Measurements from ENCODE around the gene CDC42SE2.
"Not testable (repeated sequence)": the region's sequence is repeated elsewhere in the genome, so short reads cannot be mapped to it uniquely, and the experiment has no call there.

Gene CDC42SE2

DNA sequence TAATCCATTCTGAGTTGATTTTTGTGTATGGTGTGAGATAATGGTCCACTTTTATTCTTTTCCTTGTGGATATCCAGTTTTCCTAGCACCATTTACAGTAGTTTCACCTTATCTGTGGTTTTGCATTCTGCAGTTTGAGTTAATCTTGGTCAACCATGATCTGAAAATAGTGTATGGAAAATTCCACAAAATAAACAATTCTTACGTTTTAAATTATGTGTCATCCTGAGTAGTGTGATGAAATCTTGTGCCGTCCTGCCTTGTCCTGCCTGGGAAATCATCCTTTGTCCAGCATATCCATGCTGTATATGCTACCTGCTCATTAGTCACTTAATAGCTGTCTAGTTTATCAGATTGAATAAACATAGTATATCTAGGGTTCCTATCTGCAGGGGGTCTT lies 42.1 kb downstream of the CDC42SE2 start:
- Histone ChIP-seq H3K9ac (ENCODE audit: low read length) (no peak overlapping the region), H3K27me3 (ENCODE audit: insufficient read depth, low read length) (no peaks in the 10 kb centered on the region), H3K4me2 (ENCODE audit: low read length) (no peak overlapping the region), H3K36me3 (ENCODE audit: insufficient read depth, low read length) (peaks cover 19% of the 10 kb centered on the region), H3K4me3 (ENCODE audit: low read depth, low read length, poor library complexity, severe bottlenecking) (no peak overlapping the region), H3K9me3 (ENCODE audit: low read length) (peaks cover 4% of the 10 kb centered on the region; the same call in 1 of the 2 replicates), H2AFZ (ENCODE audit: low read length) (no peak overlapping the region), H3K27ac (ENCODE audit: low read depth, low read length, poor library complexity, severe bottlenecking) (no peak overlapping the region), H3F3A (ENCODE audit: insufficient read depth, low read length) (no peaks in the 10 kb centered on the region; the same call in 1 of the 2 replicates), H3K79me2 (ENCODE audit: insufficient read depth, low read length) (peaks cover 58% of the 10 kb centered on the region), H3K4me1 (ENCODE audit: insufficient read depth, low read length, severe bottlenecking) (no peaks in the 10 kb centered on the region), H4K20me1 (ENCODE audit: insufficient read depth, low read length) (no peaks in the 10 kb centered on the region; the same call in 1 of the 2 replicates), H3K9me2 (ENCODE audit: low read depth, low read length) (no peaks in the 10 kb centered on the region)
- TF ChIP-seq EZH2 (IDR thresholded peaks at IDR 0.05; ENCODE audit: borderline replicate concordance, low read length): no peak
- TF ChIP-seq, protein P1, sequence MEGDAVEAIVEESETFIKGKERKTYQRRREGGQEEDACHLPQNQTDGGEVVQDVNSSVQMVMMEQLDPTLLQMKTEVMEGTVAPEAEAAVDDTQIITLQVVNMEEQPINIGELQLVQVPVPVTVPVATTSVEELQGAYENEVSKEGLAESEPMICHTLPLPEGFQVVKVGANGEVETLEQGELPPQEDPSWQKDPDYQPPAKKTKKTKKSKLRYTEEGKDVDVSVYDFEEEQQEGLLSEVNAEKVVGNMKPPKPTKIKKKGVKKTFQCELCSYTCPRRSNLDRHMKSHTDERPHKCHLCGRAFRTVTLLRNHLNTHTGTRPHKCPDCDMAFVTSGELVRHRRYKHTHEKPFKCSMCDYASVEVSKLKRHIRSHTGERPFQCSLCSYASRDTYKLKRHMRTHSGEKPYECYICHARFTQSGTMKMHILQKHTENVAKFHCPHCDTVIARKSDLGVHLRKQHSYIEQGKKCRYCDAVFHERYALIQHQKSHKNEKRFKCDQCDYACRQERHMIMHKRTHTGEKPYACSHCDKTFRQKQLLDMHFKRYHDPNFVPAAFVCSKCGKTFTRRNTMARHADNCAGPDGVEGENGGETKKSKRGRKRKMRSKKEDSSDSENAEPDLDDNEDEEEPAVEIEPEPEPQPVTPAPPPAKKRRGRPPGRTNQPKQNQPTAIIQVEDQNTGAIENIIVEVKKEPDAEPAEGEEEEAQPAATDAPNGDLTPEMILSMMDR (IDR thresholded peaks at IDR 0.05; ENCODE audit: low read length): no peak

DNA sequence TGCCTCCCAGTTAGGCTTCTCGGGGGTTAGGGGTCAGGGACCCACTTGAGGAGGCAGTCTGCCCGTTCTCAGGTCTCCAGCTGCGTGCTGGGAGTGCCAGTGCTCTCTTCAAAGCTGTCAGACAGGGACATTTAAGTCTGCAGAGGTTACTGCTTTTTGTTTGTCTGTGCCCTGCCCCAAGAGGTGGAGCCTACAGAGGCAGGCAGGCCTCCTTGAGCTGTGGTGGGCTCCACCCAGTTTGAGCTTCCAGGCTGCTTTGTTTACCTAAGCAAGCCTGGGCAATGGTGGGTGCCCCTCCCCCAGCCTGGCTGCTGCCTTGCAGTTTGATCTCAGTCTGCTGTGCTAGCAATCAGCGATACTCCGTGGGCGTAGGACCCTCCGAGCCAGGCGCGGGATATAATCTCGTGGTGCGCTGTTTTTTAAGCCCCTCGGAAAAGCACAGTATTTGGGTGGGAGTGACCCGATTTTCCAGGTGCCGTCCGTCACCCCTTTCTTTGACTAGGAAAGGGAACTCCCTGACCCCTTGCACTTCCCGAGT lies 48.5 kb downstream of the CDC42SE2 start:
- H3K9me2 ChIP-seq (ENCODE audit: low read depth, low read length); H2AFZ ChIP-seq (ENCODE audit: low read length); H3K4me2 ChIP-seq (ENCODE audit: low read length); H3K9me3 ChIP-seq (ENCODE audit: low read length); H4K20me1 ChIP-seq (ENCODE audit: insufficient read depth, low read length); H3K27ac ChIP-seq (ENCODE audit: low read depth, low read length, poor library complexity, severe bottlenecking); H3K27me3 ChIP-seq (ENCODE audit: insufficient read depth, low read length); H3K4me3 ChIP-seq (ENCODE audit: low read depth, low read length, poor library complexity, severe bottlenecking); H3F3A ChIP-seq (ENCODE audit: insufficient read depth, low read length); H3K9ac ChIP-seq (ENCODE audit: low read length): not testable (repeated sequence)
- peaks cover 13% of the 10 kb centered on the region for H3K4me1 ChIP-seq (ENCODE audit: insufficient read depth, low read length, severe bottlenecking)
- H3K36me3 ChIP-seq (ENCODE audit: insufficient read depth, low read length): peaks cover 20% of the 10 kb centered on the region
- peaks cover 45% of the 10 kb centered on the region for H3K79me2 ChIP-seq (ENCODE audit: insufficient read depth, low read length)

DNA sequence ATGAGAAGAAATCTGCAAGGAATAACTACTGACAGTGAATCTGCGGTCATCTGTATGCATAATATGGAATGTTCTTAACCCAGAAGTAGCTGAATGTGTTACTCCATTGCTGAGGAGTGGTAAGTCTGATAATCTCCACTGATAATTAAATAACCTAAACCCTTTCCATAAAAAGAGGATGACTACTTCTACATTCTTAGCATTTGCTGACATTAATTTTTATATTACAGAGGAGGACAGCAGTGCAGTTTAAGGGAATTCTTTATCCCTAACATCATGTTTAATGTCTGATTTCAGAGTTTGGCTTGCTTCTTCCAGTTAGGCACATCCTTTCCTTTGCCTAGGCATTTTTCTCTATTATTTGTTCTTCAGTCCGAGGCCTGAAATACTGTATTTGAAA lies 52.2 kb downstream of the CDC42SE2 start:
- peaks cover 75% of the 10 kb centered on the region for H3K79me2 ChIP-seq (ENCODE audit: insufficient read depth, low read length)
- no peaks in the 10 kb centered on the region for H3K27me3 ChIP-seq (ENCODE audit: insufficient read depth, low read length)
- H3K9me3 ChIP-seq (ENCODE audit: low read length): 0 out of 2 replicates have a peak, but pooled peaks cover 3% of the 10 kb centered on the region
- no peak overlapping the region for H3K4me2 ChIP-seq (ENCODE audit: low read length)
- no peak overlapping the region for H3K9ac ChIP-seq (ENCODE audit: low read length)
- H2AFZ ChIP-seq (ENCODE audit: low read length): no peak overlapping the region
- H3K9me2 ChIP-seq (ENCODE audit: low read depth, low read length): no peaks in the 10 kb centered on the region
- no peaks in the 10 kb centered on the region for H3F3A ChIP-seq (ENCODE audit: insufficient read depth, low read length)
- TF ChIP-seq EZH2 (IDR thresholded peaks at IDR 0.05; ENCODE audit: borderline replicate concordance, low read length): no peak
- TF ChIP-seq, protein P1 (IDR thresholded peaks at IDR 0.05; ENCODE audit: low read length): no peak
- H3K4me1 ChIP-seq (ENCODE audit: insufficient read depth, low read length, severe bottlenecking): peaks cover 13% of the 10 kb centered on the region
- H3K4me3 ChIP-seq (ENCODE audit: low read depth, low read length, poor library complexity, severe bottlenecking): no peak overlapping the region
- no peaks in the 10 kb centered on the region; the same call in 1 of the 2 replicates for H4K20me1 ChIP-seq (ENCODE audit: insufficient read depth, low read length)
- H3K36me3 ChIP-seq (ENCODE audit: insufficient read depth, low read length): peaks cover 51% of the 10 kb centered on the region
- no peak overlapping the region for H3K27ac ChIP-seq (ENCODE audit: low read depth, low read length, poor library complexity, severe bottlenecking)

DNA sequence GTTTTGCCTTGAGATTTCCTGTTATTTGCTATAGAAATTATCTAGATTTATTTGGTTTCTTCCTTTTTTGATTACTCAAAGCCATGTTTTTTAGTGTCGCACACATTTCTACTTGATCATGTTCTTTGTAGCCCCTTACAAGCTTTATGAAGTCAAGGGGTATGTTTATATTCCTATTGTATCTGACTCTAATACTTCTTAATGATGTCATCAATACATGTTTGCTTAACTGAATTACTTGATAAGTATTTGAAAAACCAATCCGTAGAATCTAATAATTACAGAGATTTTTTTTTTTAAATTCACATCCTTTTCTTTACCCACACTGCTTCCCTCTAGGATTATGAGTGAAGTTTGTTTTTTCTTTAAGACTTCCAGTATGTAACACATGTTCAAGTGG lies 53.0 kb downstream of the CDC42SE2 start:
- Histone ChIP-seq H3K4me1 (ENCODE audit: insufficient read depth, low read length, severe bottlenecking) (peaks cover 8% of the 10 kb centered on the region), H2AFZ (ENCODE audit: low read length) (no peak overlapping the region), H3K36me3 (ENCODE audit: insufficient read depth, low read length) (peaks cover 58% of the 10 kb centered on the region), H3K9ac (ENCODE audit: low read length) (no peak overlapping the region), H3K9me3 (ENCODE audit: low read length) (0 out of 2 replicates have a peak, but pooled peaks cover 3% of the 10 kb centered on the region), H3K79me2 (ENCODE audit: insufficient read depth, low read length) (peaks cover 83% of the 10 kb centered on the region), H3K9me2 (ENCODE audit: low read depth, low read length) (no peaks in the 10 kb centered on the region), H3K4me2 (ENCODE audit: low read length) (no peak overlapping the region), H4K20me1 (ENCODE audit: insufficient read depth, low read length) (no peaks in the 10 kb centered on the region; the same call in 1 of the 2 replicates), H3K4me3 (ENCODE audit: low read depth, low read length, poor library complexity, severe bottlenecking) (no peak overlapping the region), H3F3A (ENCODE audit: insufficient read depth, low read length) (no peaks in the 10 kb centered on the region), H3K27ac (ENCODE audit: low read depth, low read length, poor library complexity, severe bottlenecking) (no peak overlapping the region), H3K27me3 (ENCODE audit: insufficient read depth, low read length) (no peaks in the 10 kb centered on the region)
- TF ChIP-seq EZH2 (IDR thresholded peaks at IDR 0.05; ENCODE audit: borderline replicate concordance, low read length): no peak
- TF ChIP-seq, protein P1 (IDR thresholded peaks at IDR 0.05; ENCODE audit: low read length): no peak

Measured in OCI-LY1 (cell line).